DMS79 (cell line): ENCODE measurements around the gene PREP.
"Not testable (repeated sequence)": the region's sequence is repeated elsewhere in the genome, so short reads cannot be mapped to it uniquely, and the experiment has no call there.

ENCODE experiments used
- DNase-seq: peaks from one replicate; lab custom pipeline; 2025; lab: John Stamatoyannopoulos, UW

PREP gene

GRCh38 chr6:105402939-105403935 is at the start of gene PREP:
TSS of gene PREP (minus strand) at chr6:105403082. CDS start at chr6:105402891, 191 bp downstream.
- DNase-seq = peak; percentile 65

GRCh38 chr6:105452376-105452775 is 49.5 kb upstream of the PREP start:
- no peak for DNase-seq

GRCh38 chr6:105449756-105450390 is 47.0 kb upstream of the PREP start:
- no peak for DNase-seq

DNA sequence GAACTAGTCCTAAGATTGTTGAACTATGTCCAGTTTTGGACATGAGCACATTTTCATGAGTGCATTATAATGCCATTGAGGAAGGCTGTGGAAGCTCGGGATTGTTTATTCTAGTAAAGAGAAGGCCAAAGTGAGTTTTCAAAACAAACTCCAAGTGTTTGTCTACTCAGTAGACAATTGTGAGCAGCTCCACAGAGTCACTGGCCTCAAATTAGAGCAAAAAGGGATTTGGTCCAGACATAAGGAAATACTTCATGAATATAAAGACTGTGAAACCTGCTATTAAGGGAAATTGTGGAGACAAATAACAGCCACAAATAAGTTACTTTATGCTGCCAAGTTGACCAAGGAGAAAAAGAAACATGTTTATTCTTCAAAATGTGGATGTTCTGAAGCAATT is 42.6 kb upstream of the PREP start:
- DNase-seq = no peak

DNA sequence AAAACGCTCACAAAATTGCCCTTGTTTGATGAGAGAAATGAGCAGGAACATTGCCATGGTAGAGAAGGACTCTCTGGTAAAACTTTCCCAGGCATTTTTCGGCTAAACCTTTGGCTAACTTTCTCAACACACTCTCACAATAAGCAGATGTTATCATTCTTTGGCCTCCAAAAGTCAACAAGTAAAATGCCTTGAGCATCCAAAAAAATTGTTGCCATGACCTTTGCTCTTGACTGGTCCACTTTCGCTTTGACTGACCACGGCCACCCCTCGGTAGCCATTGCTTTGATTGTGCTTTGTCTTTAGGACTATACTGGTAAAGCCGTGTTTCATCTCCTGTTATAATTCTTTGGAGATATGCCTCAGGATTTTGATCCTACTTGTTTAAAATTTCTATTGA is 41.1 kb upstream of the PREP start:
- no peak for DNase-seq

DNA sequence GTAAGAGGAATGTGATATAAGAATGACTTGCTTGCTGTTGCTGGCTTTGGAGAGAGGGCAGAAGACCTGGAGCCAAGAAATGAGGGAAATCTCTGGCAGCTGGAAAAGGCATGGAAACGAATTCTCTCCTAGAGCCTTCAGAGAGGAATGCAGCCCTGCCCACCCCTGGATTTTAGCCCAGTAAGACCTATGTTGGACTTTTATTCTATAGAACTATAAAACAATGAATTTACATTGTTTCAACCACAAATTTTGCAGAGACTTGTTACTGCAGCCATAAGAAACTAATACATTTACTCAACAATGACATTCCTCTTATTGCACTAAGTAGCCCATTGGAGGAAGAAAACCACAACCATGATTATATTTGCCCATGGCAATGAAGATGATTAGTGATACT is 39.5 kb upstream of the PREP start:
- no peak for DNase-seq

DNA sequence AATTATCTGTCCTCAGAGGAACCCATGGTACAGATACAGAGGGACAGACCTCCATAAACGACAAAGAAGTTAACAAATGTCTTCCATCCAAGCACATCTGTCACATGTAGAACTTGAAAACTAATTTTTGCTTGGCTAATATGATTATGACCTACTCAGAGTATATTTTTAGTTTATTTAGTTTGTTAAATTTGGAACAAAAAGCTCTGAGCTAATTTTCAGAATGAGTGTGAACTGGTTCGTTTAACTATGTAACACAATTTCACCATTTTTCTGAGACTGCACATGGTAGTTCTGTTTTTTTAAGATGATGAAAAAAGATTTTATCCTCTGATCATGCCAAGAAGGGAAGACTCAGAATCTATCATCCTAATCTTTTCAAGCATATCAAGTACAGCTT is 34.4 kb upstream of the PREP start:
- DNase-seq = no peak

GRCh38 chr6:105433723-105434122 is 30.8 kb upstream of the PREP start:
- DNase-seq = no peak

GRCh38 chr6:105432797-105433196 is 29.9 kb upstream of the PREP start:
- DNase-seq = no peak

DNA sequence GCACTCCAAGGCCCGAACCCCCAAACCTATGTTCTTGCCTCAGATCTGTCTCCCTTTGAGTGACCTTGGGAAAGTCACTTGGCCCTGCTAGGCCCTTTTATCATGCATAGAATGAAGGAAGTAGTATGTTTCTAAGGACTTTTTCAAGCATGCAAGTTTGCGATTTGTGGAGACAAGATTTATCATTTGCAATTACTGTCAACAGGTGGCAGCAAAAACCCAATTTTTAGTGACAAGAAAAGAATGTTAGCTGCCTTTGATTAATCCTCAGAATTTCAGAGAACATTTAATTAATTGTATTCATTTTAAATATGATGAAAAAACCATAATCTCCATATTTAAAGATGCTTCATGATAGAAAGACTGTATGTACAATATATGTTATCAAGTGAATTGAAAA is 28.3 kb upstream of the PREP start:
- DNase-seq = no peak

DNA sequence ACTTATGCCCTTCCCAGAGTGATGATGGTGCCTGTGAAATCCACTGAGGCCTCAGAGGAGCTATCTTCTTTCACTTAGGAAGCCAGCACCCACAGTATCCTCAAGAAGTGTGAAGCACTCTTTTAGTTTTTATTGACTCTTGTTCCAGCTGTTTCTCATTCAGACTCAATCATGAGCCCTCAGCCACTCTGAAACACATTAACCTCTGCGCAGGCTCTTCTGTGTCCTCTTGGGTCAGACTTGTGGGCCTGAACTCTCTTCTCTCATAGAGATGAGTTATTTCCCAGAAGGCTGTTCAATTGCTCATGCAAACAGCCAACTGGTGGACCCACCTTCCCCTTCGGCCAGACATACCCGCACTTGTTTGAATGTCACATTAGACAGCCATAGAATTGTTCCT is 27.8 kb upstream of the PREP start:
- DNase-seq = peak; percentile 50

DNA sequence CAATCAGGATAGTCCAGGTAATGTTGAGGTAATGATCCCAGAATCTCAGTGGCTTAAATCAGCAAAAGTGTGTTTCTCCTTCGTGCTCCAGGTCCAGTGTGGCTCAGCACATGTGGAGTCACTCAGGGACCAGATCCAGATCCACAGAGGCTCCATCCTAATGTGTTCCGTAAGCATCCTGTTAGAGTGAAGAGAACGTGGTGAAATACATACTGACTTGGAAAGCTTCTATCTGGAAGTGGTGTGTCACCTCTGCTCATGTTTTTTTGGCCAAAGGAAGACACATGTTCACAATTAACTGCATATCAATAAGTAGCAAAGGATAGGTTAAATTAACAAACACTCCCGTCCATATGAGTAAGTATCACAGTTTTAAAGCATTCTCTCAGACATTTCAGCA is 26.8 kb upstream of the PREP start:
- DNase-seq = no peak

DNA sequence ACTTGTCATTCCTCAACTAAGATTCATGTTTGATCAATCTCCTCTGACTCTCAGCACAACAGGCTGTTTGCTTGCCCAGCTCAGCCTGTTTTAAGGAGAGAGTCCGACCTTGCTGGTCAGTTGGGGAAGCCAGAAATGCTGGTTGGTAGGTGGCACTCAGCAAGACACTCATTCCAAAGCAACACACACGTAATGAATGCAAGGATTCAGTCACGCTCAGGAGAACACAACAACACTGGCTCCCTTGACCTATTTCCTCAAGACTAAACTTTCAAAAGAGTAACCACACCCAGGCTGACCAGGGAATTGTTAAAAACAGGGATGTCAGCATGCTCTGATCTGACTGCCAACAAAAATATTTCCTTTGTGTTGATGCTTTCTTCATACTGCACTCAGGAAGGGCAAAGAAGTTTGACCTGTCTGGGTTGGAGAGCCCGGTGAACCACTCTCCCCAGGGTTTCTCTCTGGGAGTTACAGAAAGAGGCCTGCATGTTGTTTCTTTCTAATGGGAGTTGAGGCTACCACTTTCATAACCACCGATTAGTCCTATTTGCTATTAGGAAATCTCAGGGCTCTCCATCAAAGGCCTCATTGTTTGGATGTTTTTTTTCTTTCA is 25.6 kb upstream of the PREP start:
- no peak for DNase-seq

GRCh38 chr6:105424175-105424783 is 21.4 kb upstream of the PREP start:
- DNase-seq = peak; percentile 9

- DNase-seq = not testable (repeated sequence)
These were observed 14.1 kb upstream of the PREP start for GRCh38 chr6:105416971-105417370.

DNA sequence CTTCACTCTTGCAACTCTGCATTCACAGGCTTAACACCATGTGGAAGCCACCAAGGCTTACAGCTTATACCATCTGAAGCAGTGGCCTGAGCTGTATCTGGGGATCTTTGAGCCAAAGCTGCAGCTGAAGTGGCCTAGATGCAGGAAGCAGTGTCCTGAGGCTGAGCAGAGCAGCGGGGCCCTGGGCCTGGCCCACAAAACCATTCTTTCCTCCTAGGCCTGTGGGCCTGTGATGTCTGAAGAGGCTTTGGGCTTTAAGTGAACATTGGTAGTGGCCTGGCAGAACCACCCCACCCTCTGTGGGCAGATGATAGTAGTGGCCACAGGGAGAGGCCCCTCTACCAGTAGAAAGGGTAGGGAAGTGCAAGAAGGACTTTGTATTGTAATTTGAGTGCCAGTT is 6.9 kb upstream of the PREP start:
- DNase-seq = no peak

DNA sequence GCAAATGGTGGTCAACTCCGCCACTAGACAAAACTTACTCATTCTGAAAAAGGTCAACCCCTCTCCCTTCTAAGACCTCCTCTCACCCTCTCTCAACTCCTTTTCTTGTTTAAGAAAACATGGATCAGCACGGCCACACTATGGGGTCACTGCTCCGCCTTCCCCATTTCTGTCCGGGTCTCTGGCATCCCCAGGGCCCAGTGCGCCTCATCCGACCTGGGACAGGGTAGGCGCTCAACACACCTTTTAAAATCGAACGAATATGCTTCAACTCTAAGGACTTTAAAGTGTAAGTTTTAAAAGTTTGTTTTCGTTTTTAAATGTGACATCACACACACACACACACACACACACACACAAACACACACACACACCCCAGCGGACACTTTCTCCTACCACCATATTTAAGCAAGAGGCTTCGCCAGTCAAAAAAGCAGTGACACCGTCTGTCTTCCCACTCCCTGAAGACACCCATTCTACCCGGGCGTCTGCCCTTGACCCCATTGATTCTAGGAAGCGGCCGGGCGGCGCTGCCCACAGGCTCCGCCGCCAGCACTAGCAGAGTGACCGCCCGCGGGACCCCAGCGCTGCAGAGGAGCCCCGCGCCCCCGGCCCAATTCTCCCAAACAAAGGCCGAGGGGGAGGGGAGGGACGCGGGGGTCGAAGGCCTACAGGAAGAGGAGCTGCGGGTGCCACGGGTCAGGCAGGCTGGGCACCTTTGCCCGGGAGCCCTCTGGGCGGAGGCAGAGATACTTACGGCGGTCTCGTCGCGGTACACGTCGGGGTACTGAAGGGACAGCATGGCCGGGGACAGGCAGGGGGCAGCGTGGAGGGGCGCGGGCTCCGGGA is 568 bp downstream of the PREP start:
- DNase-seq = no peak

DNA sequence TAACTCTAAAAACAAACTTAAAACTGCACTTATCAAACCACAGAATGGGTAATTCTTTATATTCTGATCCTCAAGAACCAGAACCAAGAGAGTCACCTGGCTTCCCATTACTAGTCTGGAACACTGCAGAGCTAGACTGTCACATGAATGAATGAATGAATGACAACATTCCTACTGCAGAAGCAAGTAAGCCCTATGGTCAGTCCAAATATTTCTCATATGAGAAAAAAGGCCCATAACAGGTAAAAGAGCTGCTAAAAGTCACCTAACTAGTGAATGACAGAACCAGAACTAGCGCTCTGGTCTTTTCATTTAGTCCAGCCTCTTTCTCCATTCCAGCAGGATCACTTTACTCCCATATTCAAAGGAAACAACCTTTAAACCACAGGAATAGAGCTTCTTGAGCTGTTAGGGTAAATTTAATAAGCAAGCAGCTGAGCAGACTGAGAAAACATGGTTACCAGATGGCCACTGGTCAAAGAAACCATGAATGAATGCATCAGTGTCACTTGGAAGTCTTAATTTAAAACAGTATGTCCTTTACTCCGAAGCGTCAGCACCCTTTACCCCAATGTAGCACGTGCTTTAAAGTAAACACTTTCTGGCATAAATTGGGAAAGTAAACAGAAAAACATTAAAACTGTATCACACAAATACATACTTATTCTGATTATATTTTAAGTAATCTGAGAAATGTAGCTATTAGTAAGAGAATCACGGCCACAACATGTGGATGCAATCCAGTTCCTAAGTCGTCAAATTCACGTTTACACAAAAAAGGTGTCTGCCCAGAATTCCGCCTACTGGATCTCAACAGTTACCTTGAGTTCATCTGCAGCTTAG is 1.4 kb downstream of the PREP start:
- no peak for DNase-seq

DNA sequence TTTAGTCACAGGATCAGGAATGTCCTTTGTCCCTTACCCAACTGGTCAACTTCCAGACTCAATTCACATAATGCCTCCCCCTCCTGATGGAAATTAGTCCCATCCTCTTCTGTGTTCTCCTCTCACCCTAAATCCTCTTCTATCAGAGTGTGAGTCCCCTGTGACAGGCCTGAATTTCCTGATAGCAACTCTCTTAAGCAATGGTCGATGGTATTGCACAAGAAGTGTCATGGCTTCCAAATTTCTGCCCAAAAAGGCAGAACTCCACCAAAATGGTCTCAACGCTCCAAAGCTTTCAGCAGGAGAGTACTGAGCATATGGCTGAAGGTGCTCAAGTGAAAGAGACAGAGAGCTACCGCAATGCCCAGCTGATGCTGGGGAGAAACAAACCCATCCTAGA is 2.4 kb downstream of the PREP start:
- DNase-seq = no peak

DNA sequence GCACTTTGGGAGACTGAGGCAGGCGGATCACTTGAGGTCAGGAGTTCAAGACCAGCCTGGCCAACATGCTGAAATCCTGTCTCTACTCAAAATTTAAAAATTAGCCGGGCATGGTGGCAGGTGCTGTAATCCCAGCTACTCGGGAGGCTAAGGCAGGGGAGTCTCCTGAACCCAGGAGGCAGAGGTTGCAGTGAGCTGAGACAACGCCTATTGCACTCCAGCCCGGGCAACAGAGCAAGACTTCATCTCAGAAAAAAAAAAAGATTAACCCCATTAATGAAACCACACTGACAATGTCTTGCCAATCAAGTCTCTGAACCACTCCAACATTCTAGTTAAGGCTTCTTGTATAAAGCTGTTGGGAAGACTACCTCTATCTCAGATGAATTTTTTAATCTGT is 4.0 kb downstream of the PREP start:
- no peak for DNase-seq

DNA sequence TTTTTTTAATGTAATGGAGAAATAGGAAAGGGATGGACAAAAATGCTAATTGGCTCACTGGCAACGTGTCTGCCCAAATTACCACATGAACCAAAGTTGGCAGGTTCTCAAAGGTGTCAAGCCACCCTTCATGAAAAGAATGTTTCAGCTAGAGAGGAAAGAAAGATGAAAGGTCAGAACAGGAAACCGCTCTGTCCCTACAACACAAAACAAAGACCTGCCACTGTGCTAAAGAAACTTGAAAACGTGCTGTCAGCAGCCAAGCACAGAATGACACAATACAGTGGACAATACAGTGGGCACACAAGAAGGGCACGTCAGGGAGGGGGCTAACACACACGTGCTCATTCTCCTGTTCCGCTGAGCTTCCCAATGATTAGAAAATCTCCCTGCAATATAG is 4.9 kb downstream of the PREP start:
- DNase-seq = no peak
